Colonic mucosa (tissue), 4 donors: Measurements from ENCODE around the gene LRRK1. TPM values are rescaled to one million over a fixed set of nuclear protein-coding genes. Genes with fewer than 3 reads are reported as not detected.

Experiments
- DNase-seq: peaks from one replicate; pipeline ENCODE4 v3.0.0-alpha.2; 2020
- H3K27ac ChIP-seq: fragments of 200-600 bp; one replicate; pipeline ENCODE4 v1.8.0; 2021
- H3K27me3 ChIP-seq: fragments of 200-600 bp; one replicate; pipeline ENCODE4 v1.8.0; 2021
- H3K36me3 ChIP-seq: fragments of 200-600 bp; one replicate; pipeline ENCODE4 v1.8.0; 2021
- H3K4me1 ChIP-seq: fragments of 200-600 bp; one replicate; pipeline ENCODE4 v1.8.0; 2021; ENCODE audit warnings: mild to moderate bottlenecking
- H3K4me3 ChIP-seq: fragments of 200-600 bp; one replicate; pipeline ENCODE4 v1.8.0; 2021
- H3K9ac ChIP-seq, 2 donors: one replicate each; pipeline ENCODE4 v1.7.0; 2013; ENCODE audit warnings: control low read depth in 2 of 2, low read depth in 2 of 2, low read length in 2 of 2
- H3K9me3 ChIP-seq: fragments of 200-600 bp; one replicate; pipeline ENCODE4 v1.8.0; 2021
- CTCF ChIP-seq: fragments of 200-600 bp; IDR thresholded peaks from one replicate; pipeline ENCODE4 v1.8.0; 2022; ENCODE audit warnings: antibody characterized with exemption, mild to moderate bottlenecking
- intact Hi-C: fragments of 100-400 bp; cut with DNase I; formaldehyde crosslinking; loops from one replicate; pipeline ENCODE4 v1.14.1; 2022
- total RNA-seq, 2 donors: library from RNA; stranded (reverse); fragmentation: NEBNext Ultra II Directional in 1 of 2; extraction: Animal tissue kit (Norgen Biotek cat#: 25700) in 1 of 2; gene quantifications; one replicate each; pipeline ENCODE4 v1.2.1, GENCODE V29; 2021
- donor health status: healthy.
- donor health status: DM: no; HTN: no; CAD: no.
- donor health status: DM: no; HTN: no; CAD: no.

Gene LRRK1
- total RNA-seq, 2 donors from 2014 or later: 29.6 to 36.0 TPM

- no peaks in the 10 kb centered on the region for H3K27me3 ChIP-seq
- no peak for DNase-seq
- no peak overlapping the region for H3K9ac ChIP-seq
- H3K4me3 ChIP-seq: no peak overlapping the region
- H3K36me3 ChIP-seq: no peaks in the 10 kb centered on the region
- no peaks in the 10 kb centered on the region for H3K9me3 ChIP-seq
- intact Hi-C loops: no loop called here
- TF ChIP-seq CTCF: no peak
- H3K27ac ChIP-seq: no peak overlapping the region
- H3K4me1 ChIP-seq: no peaks in the 10 kb centered on the region
Measured at GRCh38 chr15:100898661-100899462, 20.3 kb upstream of the LRRK1 start.

DNA sequence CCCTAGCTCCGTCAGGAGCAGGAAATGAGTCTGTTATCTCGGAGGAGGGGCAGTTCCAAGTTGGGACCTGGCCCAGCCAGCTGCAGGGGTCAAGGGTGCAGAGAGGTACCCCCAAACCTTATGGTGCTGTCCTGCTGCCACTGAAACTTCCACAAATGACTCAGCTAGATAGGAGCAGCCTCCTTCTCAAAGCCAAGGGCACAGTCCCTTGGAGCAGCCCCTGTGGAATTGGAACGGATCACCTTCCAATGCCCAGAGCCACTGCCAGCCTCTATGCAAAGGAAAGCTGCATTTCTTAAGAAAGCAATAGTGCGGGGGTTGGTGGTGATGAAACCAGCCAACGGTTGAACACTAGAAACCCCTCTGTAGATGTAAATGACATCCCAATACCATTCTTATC is 19.6 kb upstream of the LRRK1 start:
- no peak overlapping the region for H3K4me3 ChIP-seq
- H3K9ac ChIP-seq: no peak overlapping the region
- no peak for TF ChIP-seq CTCF
- H3K27ac ChIP-seq: no peak overlapping the region
- DNase-seq: no peak
- H3K36me3 ChIP-seq: no peaks in the 10 kb centered on the region
- no peaks in the 10 kb centered on the region for H3K9me3 ChIP-seq
- intact Hi-C loops: no loop called here
- no peaks in the 10 kb centered on the region for H3K27me3 ChIP-seq
- H3K4me1 ChIP-seq: no peaks in the 10 kb centered on the region

GRCh38 chr15:100900136-100900794 is 18.9 kb upstream of the LRRK1 start:
- no peak overlapping the region for H3K9ac ChIP-seq
- H3K4me1 ChIP-seq: no peaks in the 10 kb centered on the region
- no peak for TF ChIP-seq CTCF
- H3K27me3 ChIP-seq: no peaks in the 10 kb centered on the region
- H3K4me3 ChIP-seq: no peak overlapping the region
- no peaks in the 10 kb centered on the region for H3K36me3 ChIP-seq
- intact Hi-C loops: no loop called here
- no peak overlapping the region for H3K27ac ChIP-seq
- peak; percentile 51 for DNase-seq
- H3K9me3 ChIP-seq: no peaks in the 10 kb centered on the region

DNA sequence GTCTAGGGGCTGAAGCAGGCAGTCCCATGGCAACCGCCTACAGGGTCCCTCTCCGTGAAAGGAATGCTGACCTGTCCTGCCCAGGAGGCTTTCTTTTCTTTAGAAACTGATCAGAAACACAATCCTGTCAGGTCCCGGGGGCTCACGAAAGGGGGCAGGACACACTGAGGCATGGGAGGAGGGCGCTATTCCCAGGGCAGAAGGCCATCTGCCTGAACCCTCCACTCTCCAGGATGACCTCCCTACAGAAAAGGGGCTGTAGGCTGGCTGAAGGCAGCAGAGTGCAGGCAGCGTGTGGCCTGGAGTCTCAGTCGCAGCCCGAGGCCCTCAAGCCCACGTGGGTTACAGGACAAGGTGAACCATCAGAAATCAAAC is 18.4 kb upstream of the LRRK1 start:
- TF ChIP-seq CTCF: no peak
- Histone ChIP-seq H3K4me3 (no peak overlapping the region), H3K36me3 (no peaks in the 10 kb centered on the region), H3K4me1 (no peaks in the 10 kb centered on the region), H3K27ac (no peak overlapping the region), H3K9ac (no peak overlapping the region), H3K9me3 (no peaks in the 10 kb centered on the region), H3K27me3 (no peaks in the 10 kb centered on the region)
- intact Hi-C loops: no loop called here
- DNase-seq: no peak

GRCh38 chr15:100901296-100901695 is 17.9 kb upstream of the LRRK1 start:
- Histone ChIP-seq H3K4me3 (no peak overlapping the region), H3K36me3 (no peaks in the 10 kb centered on the region), H3K27me3 (no peaks in the 10 kb centered on the region), H3K27ac (peak overlapping the region; percentile 72), H3K9ac (no peak overlapping the region), H3K9me3 (no peaks in the 10 kb centered on the region), H3K4me1 (no peaks in the 10 kb centered on the region)
- TF ChIP-seq CTCF: no peak
- intact Hi-C loops: no loop called here
- DNase-seq: no peak
